Effector memory CD4-positive, alpha-beta T cell (primary cell): ENCODE results near the gene PPM1B.

Experiments
- DNase-seq, 3 donors: peaks; one replicate each; pipeline ENCODE4 v3.0.0-alpha.2; 2020
- H3K27ac ChIP-seq: 2 replicates; pipeline ENCODE4 v1.7.0; 2013; ENCODE audit warnings: mild to moderate bottlenecking, low read length, moderate library complexity; ENCODE audit not compliant: insufficient read depth, poor library complexity, severe bottlenecking
- H3K27me3 ChIP-seq: replicated peaks from 2 replicates; pipeline ENCODE4 v1.7.0; 2013; ENCODE audit warnings: mild to moderate bottlenecking, low read length; ENCODE audit not compliant: insufficient read depth, control insufficient read depth, poor library complexity, severe bottlenecking
- H3K36me3 ChIP-seq: 2 replicates; pipeline ENCODE4 v1.7.0; 2013; ENCODE audit warnings: mild to moderate bottlenecking, low read length, moderate library complexity; ENCODE audit not compliant: control insufficient read depth, insufficient read depth
- H3K4me1 ChIP-seq: 2 replicates; pipeline ENCODE4 v1.7.0; 2013; ENCODE audit warnings: low read length, mild to moderate bottlenecking; ENCODE audit not compliant: control insufficient read depth, insufficient read depth, poor library complexity, severe bottlenecking
- H3K4me3 ChIP-seq: 2 replicates; pipeline ENCODE4 v1.7.0; 2013; ENCODE audit warnings: low read length, low read depth, mild to moderate bottlenecking; ENCODE audit not compliant: insufficient read depth, poor library complexity, severe bottlenecking
- H3K9me3 ChIP-seq: 2 replicates; pipeline ENCODE4 v1.7.0; 2013; ENCODE audit warnings: mild to moderate bottlenecking, low read length, moderate library complexity; ENCODE audit not compliant: control insufficient read depth

Gene PPM1B

GRCh38 chr2:44135296-44135695, 33.4 kb upstream of the PPM1B start:
- Histone ChIP-seq H3K27ac (no peak overlapping the region), H3K9me3 (no peaks in the 10 kb centered on the region), H3K4me1 (no peaks in the 10 kb centered on the region), H3K27me3 (no peaks in the 10 kb centered on the region), H3K4me3 (no peak overlapping the region), H3K36me3 (no peaks in the 10 kb centered on the region)
- DNase-seq = no peak

GRCh38 chr2:44135771-44136170, 32.9 kb upstream of the PPM1B start:
- Histone ChIP-seq H3K36me3 (no peaks in the 10 kb centered on the region), H3K9me3 (no peaks in the 10 kb centered on the region), H3K4me1 (no peaks in the 10 kb centered on the region), H3K27me3 (no peaks in the 10 kb centered on the region), H3K4me3 (no peak overlapping the region), H3K27ac (no peak overlapping the region)
- DNase-seq = no peak

- Histone ChIP-seq H3K36me3 (no peaks in the 10 kb centered on the region), H3K27ac (no peak overlapping the region), H3K4me1 (no peaks in the 10 kb centered on the region), H3K9me3 (no peaks in the 10 kb centered on the region), H3K4me3 (no peak overlapping the region), H3K27me3 (no peaks in the 10 kb centered on the region)
- DNase-seq = no peak
These were observed 32.4 kb upstream of the PPM1B start for GRCh38 chr2:44136252-44136651.

GRCh38 chr2:44137048-44137447, 31.6 kb upstream of the PPM1B start:
- no peak overlapping the region for H3K4me3 ChIP-seq
- no peak overlapping the region for H3K27ac ChIP-seq
- H3K27me3 ChIP-seq = no peaks in the 10 kb centered on the region
- no peak for DNase-seq
- H3K4me1 ChIP-seq = no peaks in the 10 kb centered on the region
- H3K9me3 ChIP-seq = no peaks in the 10 kb centered on the region
- no peaks in the 10 kb centered on the region for H3K36me3 ChIP-seq

- H3K27ac ChIP-seq = no peak overlapping the region
- H3K27me3 ChIP-seq = no peaks in the 10 kb centered on the region
- no peak overlapping the region for H3K4me3 ChIP-seq
- no peaks in the 10 kb centered on the region for H3K4me1 ChIP-seq
- H3K9me3 ChIP-seq = no peaks in the 10 kb centered on the region
- no peak for DNase-seq
- H3K36me3 ChIP-seq = no peaks in the 10 kb centered on the region
These were observed 30.7 kb upstream of the PPM1B start for GRCh38 chr2:44137872-44138551.

GRCh38 chr2:44139741-44140140, 28.9 kb upstream of the PPM1B start:
- Histone ChIP-seq H3K4me3 (no peak overlapping the region), H3K4me1 (no peaks in the 10 kb centered on the region), H3K27me3 (no peaks in the 10 kb centered on the region), H3K36me3 (no peaks in the 10 kb centered on the region), H3K27ac (no peak overlapping the region), H3K9me3 (no peaks in the 10 kb centered on the region)
- no peak for DNase-seq

- H3K4me3 ChIP-seq = no peak overlapping the region
These were observed 26.4 kb upstream of the PPM1B start for GRCh38 chr2:44142306-44142705.

GRCh38 chr2:44143701-44144100, 25.0 kb upstream of the PPM1B start:
- H3K9me3 ChIP-seq = no peaks in the 10 kb centered on the region
- no peak overlapping the region for H3K4me3 ChIP-seq
- H3K27me3 ChIP-seq = no peaks in the 10 kb centered on the region
- H3K36me3 ChIP-seq = no peaks in the 10 kb centered on the region
- no peaks in the 10 kb centered on the region for H3K4me1 ChIP-seq
- H3K27ac ChIP-seq = no peak overlapping the region
- no peak for DNase-seq

More at GRCh38 chr2:44142306-44142705, 26.4 kb upstream of the PPM1B start:
- H3K27me3 ChIP-seq = no peaks in the 10 kb centered on the region
- no peak for DNase-seq
- no peaks in the 10 kb centered on the region for H3K9me3 ChIP-seq
- H3K36me3 ChIP-seq = no peaks in the 10 kb centered on the region
- no peaks in the 10 kb centered on the region for H3K4me1 ChIP-seq
- no peak overlapping the region for H3K27ac ChIP-seq

DNA sequence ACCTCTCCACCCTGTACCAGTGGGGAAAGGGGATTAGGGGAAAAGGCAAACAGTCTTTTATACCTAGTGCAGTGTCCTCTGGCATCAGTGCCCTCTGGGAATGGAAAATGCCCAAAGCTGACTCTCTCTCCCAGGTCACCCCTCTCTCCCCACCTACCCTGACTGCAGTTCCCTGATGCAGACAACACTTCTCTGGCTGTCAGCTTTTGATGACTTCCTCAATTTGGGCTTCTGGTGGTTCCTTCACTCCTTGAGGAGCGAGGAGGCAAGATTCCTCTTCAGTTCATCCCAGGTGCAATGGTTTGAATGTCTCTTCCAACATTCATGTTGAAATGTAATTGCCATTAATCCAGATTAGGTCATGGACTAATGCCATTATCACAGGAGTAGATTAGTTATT, 19.7 kb upstream of the PPM1B start:
- Histone ChIP-seq H3K4me1 (no peaks in the 10 kb centered on the region), H3K4me3 (no peak overlapping the region), H3K36me3 (no peaks in the 10 kb centered on the region), H3K9me3 (no peaks in the 10 kb centered on the region), H3K27me3 (no peaks in the 10 kb centered on the region), H3K27ac (no peak overlapping the region)
- DNase-seq = no peak

- DNase-seq = no peak
- no peaks in the 10 kb centered on the region for H3K36me3 ChIP-seq
- H3K4me3 ChIP-seq = no peak overlapping the region
- no peaks in the 10 kb centered on the region for H3K4me1 ChIP-seq
- H3K9me3 ChIP-seq = no peaks in the 10 kb centered on the region
- no peak overlapping the region for H3K27ac ChIP-seq
- H3K27me3 ChIP-seq = no peaks in the 10 kb centered on the region
These were observed 18.2 kb upstream of the PPM1B start for GRCh38 chr2:44150473-44150872.
